ENCODE results near the gene DZIP1. TPM values are rescaled to one million over a fixed set of nuclear protein-coding genes. Genes with fewer than 3 reads are reported as not detected.
A peak's percentile ranks its signal among the peaks of the same experiment; 100 is the strongest.

The DZIP1 gene
- total and polyA plus RNA-seq, 5 experiments from 2014 or later = not detected

- H3K27ac Mint-ChIP-seq = no peak within 1 kb of the TSS
- peaks cover 0 to 2% (median 0%) of the 10 kb centered on the region in 9 donors for H3K9me3 Mint-ChIP-seq
- H3K4me1 Mint-ChIP-seq = peaks cover 1 to 19% (median 18%) of the 10 kb centered on the region in 4 donors
- H3K36me3 Mint-ChIP-seq = peaks cover 0 to 6% (median 2%) of the 10 kb centered on the region in 3 donors
- no peak for ATAC-seq
- peak within 1 kb of the TSS; percentile 20 to 71 (median 60) for H3K4me3 Mint-ChIP-seq
- DNase-seq = no peak
- H3K27me3 Mint-ChIP-seq = peaks cover 40 to 71% (median 60%) of the 10 kb centered on the region in 5 donors
- POLR2A ChIA-PET = no interaction called here
Measured at GRCh38 chr13:95552539-95553441, 91.7 kb downstream of the DZIP1 start, which contains the start of gene CLDN10. Gene CLDN10 (plus strand): TSS chr13:95552720. CDS start chr13:95552754, 34 bp downstream.

GRCh38 chr13:95552208-95552538, 92.3 kb downstream of the DZIP1 start:
- peaks cover 0 to 6% (median 2%) of the 10 kb centered on the region in 3 donors for H3K36me3 Mint-ChIP-seq
- H3K27me3 Mint-ChIP-seq = peaks cover 41 to 78% (median 57%) of the 10 kb centered on the region in 5 donors
- no peak for DNase-seq
- H3K9me3 Mint-ChIP-seq = peaks cover 0 to 2% (median 0%) of the 10 kb centered on the region in 9 donors
- peak overlapping the region in 4 of 10 donors; percentile 11 to 44 (median 23) for H3K4me3 Mint-ChIP-seq
- H3K4me1 Mint-ChIP-seq = peaks cover 1 to 19% (median 18%) of the 10 kb centered on the region in 4 donors
- no peak overlapping the region for H3K27ac Mint-ChIP-seq
- POLR2A ChIA-PET = no interaction called here
- ATAC-seq = no peak

GRCh38 chr13:95547531-95548167, 96.9 kb downstream of the DZIP1 start:
- DNase-seq = no peak
- Mint-ChIP-seq H3K27ac (no peak overlapping the region), H3K4me1 (peaks cover 0 to 6% (median 3%) of the 10 kb centered on the region in 4 donors), H3K9me3 (peaks cover 0 to 2% (median 0%) of the 10 kb centered on the region in 9 donors), H3K4me3 (no peak overlapping the region), H3K27me3 (peaks cover 24 to 44% (median 33%) of the 10 kb centered on the region in 5 donors), H3K36me3 (peaks cover 0 to 2% (median 0%) of the 10 kb centered on the region in 3 donors)
- POLR2A ChIA-PET = no interaction called here
- no peak for ATAC-seq

DNA sequence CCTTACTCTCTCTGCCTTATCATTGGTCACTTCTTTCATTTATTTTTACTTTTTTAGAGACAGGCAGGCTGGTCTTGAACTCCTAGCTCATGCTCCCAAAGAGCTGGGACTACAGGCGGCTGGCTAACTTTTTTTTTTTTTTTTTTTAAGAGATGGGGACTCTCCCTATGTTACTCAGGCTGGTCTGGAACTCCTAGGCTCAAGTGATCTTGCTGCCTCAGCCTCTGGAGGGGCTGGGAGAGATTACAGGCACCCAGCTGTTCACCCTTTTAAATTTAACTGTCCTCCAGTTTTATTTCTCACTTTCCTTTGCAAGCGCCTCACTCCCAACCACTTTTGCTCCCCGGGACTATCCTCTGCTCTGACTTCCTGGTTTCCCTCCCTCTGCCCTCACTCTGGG, 97.6 kb downstream of the DZIP1 start:
- ATAC-seq (no peak), DNase-seq (no peak)
- POLR2A ChIA-PET = no interaction called here
- Mint-ChIP-seq H3K36me3 (peaks cover 0 to 2% (median 0%) of the 10 kb centered on the region in 3 donors), H3K4me1 (peaks cover 0 to 4% (median 2%) of the 10 kb centered on the region in 4 donors), H3K9me3 (peaks cover 0 to 2% (median 0%) of the 10 kb centered on the region in 9 donors), H3K27ac (no peak overlapping the region), H3K27me3 (peaks cover 22 to 39% (median 34%) of the 10 kb centered on the region in 5 donors), H3K4me3 (no peak overlapping the region)

DNA sequence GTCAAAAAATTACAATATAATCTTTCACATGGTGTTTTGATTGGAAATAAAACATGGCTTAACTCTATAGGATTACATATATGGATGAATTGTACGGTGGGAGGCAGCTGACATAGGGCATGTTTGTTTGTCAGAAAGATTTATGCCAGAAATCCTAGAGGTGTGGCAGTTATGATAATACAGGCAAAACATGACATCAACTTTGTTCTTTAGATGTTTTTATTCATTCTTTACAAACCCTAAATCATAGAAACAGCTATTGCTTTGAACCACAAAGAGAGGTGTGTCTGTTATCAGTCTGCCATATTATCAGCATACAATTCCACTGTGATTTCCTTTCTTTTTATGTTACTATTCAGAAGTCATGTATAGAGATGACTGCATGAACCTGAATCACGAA, 100.2 kb downstream of the DZIP1 start:
- no peak overlapping the region for H3K4me3 Mint-ChIP-seq
- POLR2A ChIA-PET = no interaction called here
- H3K4me1 Mint-ChIP-seq = no peaks in the 10 kb centered on the region
- DNase-seq = no peak
- peaks cover 13 to 16% (median 14%) of the 10 kb centered on the region in 5 donors for H3K27me3 Mint-ChIP-seq
- H3K27ac Mint-ChIP-seq = no peak overlapping the region
- H3K9me3 Mint-ChIP-seq = no peaks in the 10 kb centered on the region
- no peak for ATAC-seq
- no peaks in the 10 kb centered on the region for H3K36me3 Mint-ChIP-seq

- ATAC-seq (no peak), DNase-seq (no peak)
- peaks cover 3 to 12% (median 7%) of the 10 kb centered on the region in 5 donors for H3K27me3 Mint-ChIP-seq
- POLR2A ChIA-PET = no interaction called here
- no peaks in the 10 kb centered on the region for H3K36me3 Mint-ChIP-seq
- no peak overlapping the region for H3K27ac Mint-ChIP-seq
- H3K4me3 Mint-ChIP-seq = no peak overlapping the region
- no peaks in the 10 kb centered on the region for H3K9me3 Mint-ChIP-seq
- no peaks in the 10 kb centered on the region for H3K4me1 Mint-ChIP-seq
Measured at GRCh38 chr13:95541911-95542474, 102.5 kb downstream of the DZIP1 start.

DNA sequence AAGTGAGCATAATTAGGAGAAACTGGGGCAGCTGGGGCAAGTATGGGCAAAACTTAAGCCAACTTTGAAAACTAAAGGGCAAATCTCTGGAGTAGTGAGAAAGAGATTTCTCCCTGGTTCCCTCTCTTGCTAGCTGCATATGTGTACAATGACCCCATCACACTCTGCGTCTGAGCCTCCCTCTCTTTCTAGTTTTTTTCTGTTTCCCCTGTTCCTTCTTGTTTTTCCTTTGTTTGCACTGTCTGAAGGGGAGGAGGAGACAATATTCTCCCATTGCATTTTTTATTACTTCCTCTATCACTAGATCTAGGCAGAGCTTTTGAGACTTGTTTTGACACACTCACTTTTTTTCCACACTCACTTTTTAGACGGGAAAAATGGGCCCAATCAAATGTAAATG, 103.2 kb downstream of the DZIP1 start:
- H3K27ac Mint-ChIP-seq = no peak overlapping the region
- no peaks in the 10 kb centered on the region for H3K36me3 Mint-ChIP-seq
- peaks cover 0 to 13% (median 9%) of the 10 kb centered on the region in 5 donors for H3K27me3 Mint-ChIP-seq
- no peak overlapping the region for H3K4me3 Mint-ChIP-seq
- POLR2A ChIA-PET = no interaction called here
- no peak for DNase-seq
- ATAC-seq = no peak
- peaks cover 0 to 2% (median 0%) of the 10 kb centered on the region in 4 donors for H3K4me1 Mint-ChIP-seq
- H3K9me3 Mint-ChIP-seq = no peaks in the 10 kb centered on the region

GRCh38 chr13:95540888-95541287, 103.6 kb downstream of the DZIP1 start:
- ATAC-seq = no peak
- Mint-ChIP-seq H3K27ac (no peak overlapping the region), H3K27me3 (peaks cover 1 to 13% (median 9%) of the 10 kb centered on the region in 5 donors), H3K4me3 (no peak overlapping the region), H3K36me3 (no peaks in the 10 kb centered on the region), H3K4me1 (peaks cover 0 to 2% (median 0%) of the 10 kb centered on the region in 4 donors), H3K9me3 (no peaks in the 10 kb centered on the region)
- POLR2A ChIA-PET = no interaction called here
- DNase-seq = no peak

GRCh38 chr13:95536632-95537241, 107.8 kb downstream of the DZIP1 start:
- DNase-seq (peak in 1 of 10 donors; percentile 2), ATAC-seq (no peak)
- no peaks in the 10 kb centered on the region for H3K36me3 Mint-ChIP-seq
- H3K27ac Mint-ChIP-seq = no peak overlapping the region
- POLR2A ChIA-PET = no interaction called here
- peaks cover 0 to 2% (median 0%) of the 10 kb centered on the region in 4 donors for H3K4me1 Mint-ChIP-seq
- H3K27me3 Mint-ChIP-seq = peaks cover 15 to 26% (median 18%) of the 10 kb centered on the region in 5 donors
- no peaks in the 10 kb centered on the region for H3K9me3 Mint-ChIP-seq
- no peak overlapping the region for H3K4me3 Mint-ChIP-seq

DNA sequence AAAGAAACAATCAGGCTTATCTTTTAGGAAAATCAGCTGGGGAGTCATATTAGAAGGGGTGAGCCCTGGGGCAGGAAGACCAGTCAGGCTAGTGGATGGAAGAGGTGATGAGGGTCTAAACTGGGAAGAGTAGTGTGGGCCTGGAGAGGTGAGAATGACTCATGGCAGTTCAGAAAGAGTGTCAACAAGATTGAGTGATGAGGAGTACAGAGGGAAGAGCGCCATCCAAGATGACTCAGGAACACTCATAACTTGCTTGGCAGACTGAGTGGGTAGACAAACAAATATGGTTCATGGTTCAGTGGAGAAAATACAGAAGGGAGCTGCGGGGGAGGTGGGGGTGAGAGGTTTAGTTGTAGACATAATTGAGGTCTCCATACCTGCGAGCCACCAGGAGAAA, 109.3 kb downstream of the DZIP1 start:
- no peak for DNase-seq
- Mint-ChIP-seq H3K4me3 (no peak overlapping the region), H3K27ac (no peak overlapping the region), H3K4me1 (peaks cover 0 to 2% (median 0%) of the 10 kb centered on the region in 4 donors), H3K36me3 (no peaks in the 10 kb centered on the region), H3K27me3 (peaks cover 14 to 24% (median 17%) of the 10 kb centered on the region in 5 donors), H3K9me3 (no peaks in the 10 kb centered on the region)
- POLR2A ChIA-PET = no interaction called here
- ATAC-seq = no peak

GRCh38 chr13:95533545-95534160, 110.9 kb downstream of the DZIP1 start:
- POLR2A ChIA-PET = no interaction called here
- Mint-ChIP-seq H3K4me3 (no peak overlapping the region), H3K4me1 (peaks cover 0 to 2% (median 0%) of the 10 kb centered on the region in 4 donors), H3K27me3 (peaks cover 17 to 23% (median 18%) of the 10 kb centered on the region in 5 donors), H3K27ac (no peak overlapping the region), H3K36me3 (no peaks in the 10 kb centered on the region), H3K9me3 (peaks cover 0 to under 1% (median 0%) of the 10 kb centered on the region in 9 donors)
- DNase-seq (no peak), ATAC-seq (no peak)

DNA sequence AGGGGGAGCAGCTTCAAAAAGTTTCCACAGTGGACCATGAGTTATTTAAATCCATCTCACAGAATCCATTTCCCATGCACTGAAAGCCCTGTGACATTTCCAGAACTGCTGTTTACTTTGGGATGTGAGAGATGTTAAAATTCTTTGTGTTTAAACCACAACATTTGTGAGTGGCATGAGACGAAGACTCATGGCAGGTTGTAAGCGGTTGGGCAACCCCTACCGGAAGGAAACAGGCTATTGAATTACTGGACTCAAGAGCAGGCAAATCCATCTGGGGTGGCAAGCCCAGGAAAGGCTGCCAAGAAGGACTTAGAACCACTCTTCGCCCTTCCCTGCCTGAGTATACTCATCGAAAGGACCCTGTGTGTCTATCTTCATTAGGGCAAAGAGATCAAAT, 114.3 kb downstream of the DZIP1 start:
- Mint-ChIP-seq H3K36me3 (peaks cover 0 to 5% (median 0%) of the 10 kb centered on the region in 3 donors), H3K4me1 (no peaks in the 10 kb centered on the region), H3K9me3 (peaks cover 0 to 8% (median 2%) of the 10 kb centered on the region in 9 donors), H3K4me3 (no peak overlapping the region), H3K27ac (no peak overlapping the region), H3K27me3 (peaks cover 17 to 32% (median 21%) of the 10 kb centered on the region in 5 donors)
- POLR2A ChIA-PET = no interaction called here
- ATAC-seq (no peak), DNase-seq (no peak)
